HG03196 (cell line): ENCODE data around the gene SEC16A.

Experiments
- ATAC-seq: cut with Tn5 transposase; IDR thresholded peaks from one replicate; pipeline ENCODE4 v1.9.1; 2021; ENCODE audit not compliant: unreplicated experiment

SEC16A gene

GRCh38 chr9:136504512-136505348, 21.9 kb upstream of the SEC16A start:
- no peak for ATAC-seq

DNA sequence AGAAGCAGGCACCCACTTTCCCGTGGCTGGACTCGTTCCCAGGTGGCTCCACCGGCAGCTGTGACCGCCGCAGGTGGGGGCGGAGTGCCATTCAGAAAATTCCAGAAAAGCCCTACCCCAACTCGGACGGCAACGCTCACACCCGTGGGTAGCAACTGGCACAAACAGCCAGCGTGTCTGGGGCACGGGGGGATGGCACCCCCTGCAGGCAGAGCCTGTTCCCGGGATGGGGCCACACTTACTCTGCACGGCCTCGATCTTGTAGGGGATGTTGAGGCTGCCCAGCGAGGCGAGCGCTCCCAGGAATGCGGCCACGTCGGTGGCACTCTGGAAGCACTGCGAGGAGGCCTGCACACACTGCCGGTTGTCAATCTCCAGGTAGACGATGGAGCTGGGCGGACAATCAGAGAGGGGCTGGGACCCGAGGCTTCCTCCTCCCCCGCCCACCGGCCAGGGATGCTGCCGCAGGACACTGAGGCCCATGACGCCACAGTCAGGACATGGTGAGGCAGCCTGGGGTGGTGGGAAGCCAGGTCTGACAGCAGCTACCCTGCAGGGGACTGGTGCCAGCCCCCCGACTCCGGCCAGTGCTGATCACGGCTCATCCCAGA, 20.2 kb upstream of the SEC16A start:
- no peak for ATAC-seq

DNA sequence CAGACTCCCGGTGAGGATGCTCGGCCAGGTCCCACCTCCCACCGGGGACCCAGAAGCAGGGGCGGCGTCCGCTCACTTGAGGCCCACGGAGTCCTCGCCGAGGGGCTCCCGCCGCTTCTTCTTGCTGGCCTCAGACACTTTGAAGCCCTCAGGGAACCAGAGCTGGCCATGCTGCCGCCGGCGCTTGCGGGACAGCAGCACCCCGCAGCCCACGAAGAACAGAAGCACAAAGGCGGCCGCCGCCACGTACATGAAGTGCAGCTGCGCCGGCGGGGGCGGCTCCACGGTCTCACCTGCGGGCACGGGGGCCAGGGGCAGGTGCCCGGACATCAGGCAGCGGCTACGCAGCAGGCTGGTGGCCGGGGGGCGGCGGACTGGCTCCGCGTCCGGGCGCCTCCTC, 19.4 kb upstream of the SEC16A start:
- ATAC-seq, result no peak

DNA sequence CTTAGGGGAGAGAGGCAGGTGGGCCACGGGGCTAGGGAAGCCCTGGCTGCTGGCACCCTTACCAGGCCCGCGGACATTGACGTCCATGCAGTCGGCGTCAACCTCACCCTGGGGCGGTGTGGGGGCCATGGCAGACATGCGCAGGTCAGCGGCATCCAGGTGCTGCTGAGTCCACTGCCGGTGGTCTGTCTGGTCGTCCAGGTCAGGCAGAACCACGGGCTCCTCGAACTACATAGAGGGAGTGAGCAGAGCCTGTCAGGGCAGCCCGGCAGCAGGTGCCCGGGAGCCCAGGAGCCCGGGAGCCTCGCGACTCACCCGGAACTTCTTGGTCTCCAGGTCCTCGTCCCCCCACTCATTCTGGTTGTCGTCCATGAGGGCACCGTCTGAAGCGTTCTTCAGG, 18.8 kb upstream of the SEC16A start:
- no peak for ATAC-seq

DNA sequence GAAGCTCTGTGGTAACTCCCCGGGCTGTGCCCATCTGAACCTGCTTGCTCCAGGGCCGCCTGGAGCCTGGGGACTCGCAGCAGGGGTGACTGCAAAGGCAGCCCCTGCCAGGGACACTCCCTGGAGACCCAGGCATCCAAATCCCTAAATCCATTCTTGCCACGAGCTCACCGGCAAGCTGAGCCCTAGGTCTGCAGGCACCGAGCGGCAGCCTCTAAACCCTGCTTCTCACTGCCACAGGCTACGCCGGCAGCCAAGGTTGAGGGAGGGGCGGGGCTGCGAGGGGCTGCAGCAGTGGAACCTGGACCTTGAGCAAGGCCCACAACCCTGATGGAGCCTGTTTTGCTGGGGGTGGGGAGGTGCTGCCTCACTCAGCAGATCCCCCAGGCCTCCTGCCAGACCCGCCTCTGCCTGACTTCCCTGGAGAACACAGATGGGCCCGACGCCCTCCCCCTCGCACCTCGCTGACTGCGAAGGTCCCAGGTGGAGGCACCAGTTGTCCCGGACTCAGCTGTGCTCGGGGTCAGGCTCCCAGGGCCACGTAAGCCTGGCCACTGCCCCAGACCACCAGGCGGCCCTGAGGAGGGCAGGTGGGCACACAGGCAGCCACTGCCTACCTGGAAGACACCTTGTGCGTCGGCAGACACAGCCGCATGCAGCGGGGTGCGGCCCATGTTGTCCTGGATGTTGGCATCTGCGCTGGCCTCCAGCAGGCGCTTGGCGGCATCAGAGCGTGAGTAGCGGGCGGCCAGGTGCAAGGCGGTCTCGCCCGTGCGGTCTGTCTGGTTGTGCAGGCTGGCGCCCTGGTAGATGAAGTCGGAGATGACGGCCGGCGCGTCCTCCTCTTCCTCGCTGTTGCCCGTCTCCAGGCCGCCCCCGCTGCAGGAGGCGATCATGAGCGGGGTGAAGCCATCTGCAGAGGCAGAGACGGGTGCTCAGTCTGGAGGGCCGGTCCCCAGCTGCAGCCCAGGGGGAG, 17.4 kb upstream of the SEC16A start:
- no peak for ATAC-seq

- no peak for ATAC-seq
These were observed 16.5 kb upstream of the SEC16A start for GRCh38 chr9:136499071-136499934.

GRCh38 chr9:136497916-136498695, 15.3 kb upstream of the SEC16A start:
- ATAC-seq, result no peak

DNA sequence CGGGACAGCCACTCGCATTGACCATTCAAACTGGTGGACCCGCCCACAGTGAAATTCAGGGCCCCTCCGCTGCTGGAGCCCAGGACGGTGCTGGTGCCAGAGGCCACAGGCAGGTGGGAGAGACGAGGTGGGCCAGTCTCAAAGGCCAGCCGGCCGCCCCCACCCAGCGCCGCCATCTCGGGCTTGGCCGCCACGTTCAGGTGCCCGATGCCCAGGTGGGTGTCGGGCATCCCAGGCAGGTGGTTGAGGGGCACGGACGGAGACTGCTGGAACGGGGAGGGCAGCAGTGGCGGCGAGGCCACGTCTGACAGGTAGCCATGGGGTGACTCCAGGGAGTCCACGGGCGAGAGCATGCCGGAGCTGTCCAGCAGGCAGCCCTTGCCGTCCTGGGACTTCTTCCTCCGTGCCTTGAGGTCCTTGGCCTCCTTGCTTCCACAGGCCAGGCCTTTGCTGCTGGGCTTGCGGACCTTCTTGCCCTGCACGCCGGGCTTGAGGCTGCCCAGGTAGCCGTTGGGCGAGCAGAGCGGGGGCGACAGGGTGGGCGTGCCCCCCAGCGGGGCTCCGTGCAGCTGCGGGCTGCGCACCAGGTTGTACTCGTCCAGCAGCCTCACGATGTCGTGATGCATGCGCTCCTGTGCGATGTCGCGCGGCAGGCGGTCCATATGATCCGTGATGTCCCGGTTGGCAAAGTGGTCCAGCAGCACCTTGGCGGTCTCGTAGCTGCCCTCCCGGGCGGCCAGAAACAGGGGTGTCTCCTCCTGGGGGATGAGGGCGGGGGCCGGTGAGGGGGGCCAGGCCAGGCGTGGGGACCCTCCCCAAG, 14.2 kb upstream of the SEC16A start:
- ATAC-seq, result no peak

- ATAC-seq, result no peak
These were observed 13.3 kb upstream of the SEC16A start for GRCh38 chr9:136496181-136496580.

DNA sequence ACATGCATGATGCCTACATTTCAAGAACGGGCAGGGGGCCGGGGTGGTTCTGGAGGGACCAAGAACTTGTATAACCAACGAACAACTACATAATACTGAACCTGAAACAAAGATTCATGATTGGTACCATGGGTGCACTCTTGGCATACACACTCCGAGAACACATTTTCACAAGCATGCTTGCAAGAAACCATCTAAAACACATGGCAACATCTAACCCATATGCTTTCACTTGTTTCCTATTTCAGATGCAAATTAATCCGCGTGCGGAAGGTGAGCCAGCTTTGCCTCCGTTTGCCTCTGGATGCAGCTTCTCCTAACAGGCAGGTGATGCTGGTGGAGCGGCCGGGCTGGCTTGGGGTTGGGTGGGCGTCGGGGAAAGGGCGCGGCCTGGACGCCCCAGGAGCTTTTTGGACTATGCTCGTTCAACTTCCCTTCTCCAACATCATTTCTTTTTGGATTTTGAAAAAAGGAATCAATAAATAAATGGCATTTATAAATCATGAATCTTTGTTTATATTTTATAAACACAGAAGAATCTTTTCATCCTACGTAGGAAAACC, 12.5 kb upstream of the SEC16A start:
- ATAC-seq, result no peak

- ATAC-seq, result no peak
These were observed 11.8 kb upstream of the SEC16A start for GRCh38 chr9:136494531-136495215.

- no peak for ATAC-seq
These were observed 11.2 kb upstream of the SEC16A start for GRCh38 chr9:136494012-136494411.

DNA sequence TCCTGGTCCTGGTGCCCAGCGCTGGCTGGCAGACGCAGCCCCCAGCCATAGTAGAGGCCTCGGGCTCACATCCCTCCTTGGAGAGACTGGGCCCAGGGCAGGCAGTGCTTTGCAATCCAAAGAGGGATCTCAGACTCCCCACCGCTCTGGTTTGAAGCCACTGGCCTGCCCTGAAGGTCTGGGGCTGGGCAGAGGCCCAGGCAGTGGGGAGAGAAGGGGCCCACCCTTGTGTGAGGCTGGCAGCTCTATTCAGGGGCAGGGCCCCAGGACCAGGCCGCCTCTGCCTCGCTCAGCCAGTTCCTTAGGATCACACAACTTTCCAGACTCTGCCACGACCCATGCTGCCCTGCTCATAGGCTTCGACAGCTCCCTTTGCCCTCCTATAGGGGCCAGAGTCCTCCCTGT, 10.7 kb upstream of the SEC16A start:
- no peak for ATAC-seq

DNA sequence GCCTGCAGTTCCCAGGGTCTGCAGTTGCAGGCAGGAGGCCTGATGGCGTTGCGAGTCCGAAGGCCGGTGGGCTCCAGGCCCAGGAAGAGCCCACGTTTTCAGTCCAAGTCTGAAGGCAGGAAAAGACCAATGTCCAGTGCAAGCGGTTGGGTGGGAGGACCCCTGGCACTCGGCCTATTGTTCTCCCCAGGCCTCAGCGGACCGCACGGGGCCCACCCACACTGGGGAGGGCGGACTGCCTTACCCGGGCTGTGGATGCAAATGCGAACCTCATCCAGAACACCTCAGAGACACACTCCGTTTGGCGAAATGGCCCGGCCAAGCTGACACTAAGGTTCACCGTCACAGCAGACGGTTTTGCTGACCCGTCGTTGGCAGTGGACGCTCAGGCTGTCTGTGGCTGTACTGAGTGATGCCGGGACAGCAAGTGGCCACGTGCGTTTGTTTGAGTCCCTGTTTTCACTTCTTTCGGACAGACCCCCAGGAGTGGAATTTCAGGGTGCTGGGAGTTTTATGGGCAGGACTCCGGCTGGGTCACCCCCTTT, 10.2 kb upstream of the SEC16A start:
- no peak for ATAC-seq

DNA sequence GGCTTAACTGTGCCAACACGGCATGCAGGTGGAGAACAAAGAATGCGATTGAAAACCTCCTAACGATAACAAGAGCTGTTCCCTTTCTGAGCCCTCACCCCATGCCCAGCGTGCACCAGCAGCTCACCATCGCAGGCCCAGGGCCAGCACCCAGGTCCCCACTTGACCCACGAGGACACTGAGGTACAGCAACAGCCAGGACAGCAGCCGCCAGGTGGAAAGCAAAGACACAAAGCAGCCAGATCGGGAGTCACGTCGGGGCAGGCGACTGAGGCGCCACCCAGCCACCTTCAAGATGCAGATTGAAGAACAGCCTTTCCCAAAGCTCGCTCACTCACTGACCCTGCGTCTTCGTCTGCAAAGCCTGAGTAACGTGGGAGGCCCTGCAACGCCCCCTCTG, 6.9 kb upstream of the SEC16A start:
- ATAC-seq, result no peak

DNA sequence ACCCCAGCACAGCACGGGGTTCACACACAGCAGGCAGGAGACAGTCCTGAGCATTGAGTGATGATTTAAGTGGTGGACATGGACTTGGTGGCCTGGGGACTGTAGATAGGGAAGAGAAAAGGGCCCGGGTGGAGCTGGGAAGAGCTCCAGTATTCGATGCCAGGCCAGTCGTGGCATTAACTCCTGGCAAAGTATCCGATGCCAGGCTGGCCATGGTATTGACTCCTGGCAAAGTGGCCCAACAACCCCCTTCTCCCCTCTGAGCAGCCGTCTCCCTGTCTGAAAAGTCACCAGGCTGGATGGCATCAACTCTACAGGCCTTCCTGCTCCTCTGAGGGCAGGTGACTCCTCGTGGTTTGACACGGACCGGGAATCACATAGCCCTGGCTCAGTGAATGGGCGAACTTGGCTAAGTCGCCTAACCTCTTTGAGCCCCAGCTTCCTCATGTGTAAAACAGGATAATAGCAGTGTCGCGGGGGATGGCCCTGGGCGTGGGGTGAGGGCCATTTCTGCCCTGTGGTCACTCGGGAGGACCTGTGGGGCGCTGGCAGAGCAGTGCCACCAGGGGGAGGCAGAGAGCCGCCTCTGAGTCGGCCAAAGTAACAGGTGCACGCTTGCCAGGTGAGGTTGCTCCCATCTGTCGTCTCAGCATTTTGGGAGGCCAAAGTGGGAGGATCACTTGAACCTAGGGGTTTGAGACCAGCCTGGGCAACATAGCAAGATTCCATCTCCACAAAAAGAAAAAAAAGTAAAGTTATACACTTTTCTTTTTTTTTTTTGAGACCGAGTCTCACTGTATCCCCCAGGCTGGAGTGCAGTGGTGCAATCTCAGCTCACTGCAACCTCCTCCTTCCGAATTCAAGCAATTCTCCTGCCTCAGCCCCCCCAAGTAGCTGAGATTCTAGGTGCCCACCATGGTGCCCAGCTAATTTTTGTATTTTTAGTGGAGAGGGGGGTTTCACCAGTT, 5.7 kb upstream of the SEC16A start:
- no peak for ATAC-seq

DNA sequence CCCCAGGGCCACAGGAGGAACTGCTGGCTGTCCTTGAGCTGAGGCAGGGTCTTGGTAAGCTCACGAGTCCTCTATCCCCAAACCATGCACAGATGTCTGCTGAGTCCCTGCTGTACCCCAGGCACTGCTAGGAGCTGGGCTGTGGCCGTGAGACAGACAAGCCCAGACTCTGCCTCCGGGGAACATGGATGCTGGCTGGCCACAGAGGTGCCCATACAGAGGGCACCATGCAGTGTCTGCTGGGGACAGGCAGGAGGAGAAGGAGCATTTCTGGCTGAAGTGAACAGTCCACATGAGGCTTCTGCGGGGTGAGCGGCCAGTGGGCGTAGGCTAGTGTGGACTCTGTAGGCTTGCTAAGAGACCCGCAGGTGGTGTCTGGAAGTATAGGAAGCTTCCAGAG, 4.8 kb upstream of the SEC16A start:
- no peak for ATAC-seq
